Chondrocyte (in vitro differentiated cells): ENCODE results near the gene PORCN. TPM values are rescaled to one million over a fixed set of nuclear protein-coding genes. Genes with fewer than 3 reads are reported as not detected.

Source experiments
- DNase-seq: peaks from one replicate; pipeline ENCODE4 v3.0.0; 2021; ENCODE audit warnings: mixed read lengths, low spot score
- H3K27ac Mint-ChIP-seq: one replicate; pipeline ENCODE4 v1.8.0; 2021; ENCODE audit warnings: mild to moderate bottlenecking, moderate library complexity, mixed read lengths; ENCODE audit not compliant: unreplicated experiment
- H3K27me3 Mint-ChIP-seq: 2 replicates; pipeline ENCODE4 v1.8.0; 2021; ENCODE audit warnings: low read depth, mixed read lengths
- H3K36me3 Mint-ChIP-seq: 2 replicates; pipeline ENCODE4 v1.8.0; 2021; ENCODE audit warnings: low read depth, mixed read lengths
- H3K4me1 Mint-ChIP-seq: 2 replicates; pipeline ENCODE4 v1.8.0; 2021; ENCODE audit warnings: low read depth, mild to moderate bottlenecking, mixed read lengths
- H3K4me3 Mint-ChIP-seq: one replicate; pipeline ENCODE4 v1.8.0; 2021; ENCODE audit warnings: mild to moderate bottlenecking, moderate library complexity, mixed read lengths; ENCODE audit not compliant: unreplicated experiment
- H3K9me3 Mint-ChIP-seq: 2 replicates; pipeline ENCODE4 v1.8.0; 2021; ENCODE audit warnings: low read depth, mixed read lengths
- CTCF ChIP-seq: fragments of 200-600 bp; sonication (generic); IDR thresholded peaks from 2 replicates; pipeline ENCODE4 v1.5.0; 2021; ENCODE audit warnings: antibody characterized with exemption, mild to moderate bottlenecking, moderate library complexity
- total RNA-seq: library from RNA; stranded (reverse); gene quantifications from 3 replicates; pipeline ENCODE4 v1.2.1, GENCODE V29; 2021

Gene PORCN
- total RNA-seq, 1 donor from 2014 or later, result 12.5 TPM

- Mint-ChIP-seq H3K36me3 (peaks cover 18% of the 10 kb centered on the region), H3K4me3 (no peak overlapping the region), H3K27ac (no peak overlapping the region), H3K9me3 (peaks cover 11% of the 10 kb centered on the region), H3K4me1 (peaks cover 21% of the 10 kb centered on the region), H3K27me3 (no peaks in the 10 kb centered on the region)
- DNase-seq, result no peak
- TF ChIP-seq CTCF, result no peak
Measured at GRCh38 chrX:48482526-48482925, 26.3 kb upstream of the PORCN start.

- DNase-seq, result peak; percentile 69
- H3K27ac Mint-ChIP-seq, result peak overlapping the region; percentile 96
- no peaks in the 10 kb centered on the region for H3K27me3 Mint-ChIP-seq
- no peak for TF ChIP-seq CTCF
- peaks cover 24% of the 10 kb centered on the region for H3K4me1 Mint-ChIP-seq
- no peak overlapping the region for H3K4me3 Mint-ChIP-seq
- peaks cover 9% of the 10 kb centered on the region for H3K9me3 Mint-ChIP-seq
- H3K36me3 Mint-ChIP-seq, result peaks cover 5% of the 10 kb centered on the region
Measured at GRCh38 chrX:48487362-48487798, 21.4 kb upstream of the PORCN start.

- DNase-seq, result peak; percentile 42
- H3K27ac Mint-ChIP-seq, result peak overlapping the region; percentile 96
- no peak for TF ChIP-seq CTCF
- no peak overlapping the region for H3K4me3 Mint-ChIP-seq
- peaks cover 27% of the 10 kb centered on the region for H3K4me1 Mint-ChIP-seq
- no peaks in the 10 kb centered on the region for H3K27me3 Mint-ChIP-seq
- peaks cover 4% of the 10 kb centered on the region for H3K36me3 Mint-ChIP-seq
- peaks cover 9% of the 10 kb centered on the region for H3K9me3 Mint-ChIP-seq
Measured at GRCh38 chrX:48488034-48488433, 20.8 kb upstream of the PORCN start.

GRCh38 chrX:48489296-48489695 is 19.5 kb upstream of the PORCN start:
- peaks cover 29% of the 10 kb centered on the region for H3K4me1 Mint-ChIP-seq
- DNase-seq, result peak; percentile 43

GRCh38 chrX:48489892-48490291 is 18.9 kb upstream of the PORCN start:
- H3K9me3 Mint-ChIP-seq, result peaks cover 9% of the 10 kb centered on the region
- no peak for TF ChIP-seq CTCF
- peaks cover 4% of the 10 kb centered on the region for H3K36me3 Mint-ChIP-seq
- H3K27ac Mint-ChIP-seq, result no peak overlapping the region
- H3K4me1 Mint-ChIP-seq, result peaks cover 29% of the 10 kb centered on the region
- H3K4me3 Mint-ChIP-seq, result no peak overlapping the region
- no peaks in the 10 kb centered on the region for H3K27me3 Mint-ChIP-seq
- DNase-seq, result peak; percentile 21

More at GRCh38 chrX:48489296-48489695, 19.5 kb upstream of the PORCN start:
- Mint-ChIP-seq H3K36me3 (peaks cover 4% of the 10 kb centered on the region), H3K4me3 (no peak overlapping the region), H3K27ac (peak overlapping the region; percentile 17), H3K9me3 (peaks cover 9% of the 10 kb centered on the region), H3K27me3 (no peaks in the 10 kb centered on the region)
- no peak for TF ChIP-seq CTCF
